GM19467 (cell line): ENCODE data around the gene COCH.
"Not testable (repeated sequence)": the region's sequence is repeated elsewhere in the genome, so short reads cannot be mapped to it uniquely, and the experiment has no call there.

Experiments
- ATAC-seq: cut with Tn5 transposase; IDR thresholded peaks from one replicate; pipeline ENCODE4 v1.9.1; 2021; ENCODE audit warnings: mild to moderate bottlenecking, moderate library complexity; ENCODE audit not compliant: unreplicated experiment

COCH gene

DNA sequence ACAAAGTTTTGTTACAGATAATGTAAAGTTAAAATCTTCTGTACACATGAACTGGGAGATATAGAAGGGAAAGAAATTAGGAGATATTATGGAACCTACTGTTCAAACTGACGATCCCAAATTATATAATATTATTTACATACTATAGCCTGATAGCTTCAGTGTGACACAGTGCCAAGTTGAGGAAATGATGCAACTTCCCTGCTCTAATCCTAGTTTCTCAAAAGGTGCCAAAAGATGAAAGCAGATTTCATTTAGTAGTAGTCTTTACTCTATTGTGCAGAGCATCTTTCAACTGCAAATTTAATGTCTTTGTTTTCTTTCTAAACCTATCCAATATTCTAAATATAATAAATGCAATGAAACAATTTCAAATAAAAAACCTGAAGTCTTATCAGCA, 46.9 kb downstream of the COCH start:
- ATAC-seq, result no peak

DNA sequence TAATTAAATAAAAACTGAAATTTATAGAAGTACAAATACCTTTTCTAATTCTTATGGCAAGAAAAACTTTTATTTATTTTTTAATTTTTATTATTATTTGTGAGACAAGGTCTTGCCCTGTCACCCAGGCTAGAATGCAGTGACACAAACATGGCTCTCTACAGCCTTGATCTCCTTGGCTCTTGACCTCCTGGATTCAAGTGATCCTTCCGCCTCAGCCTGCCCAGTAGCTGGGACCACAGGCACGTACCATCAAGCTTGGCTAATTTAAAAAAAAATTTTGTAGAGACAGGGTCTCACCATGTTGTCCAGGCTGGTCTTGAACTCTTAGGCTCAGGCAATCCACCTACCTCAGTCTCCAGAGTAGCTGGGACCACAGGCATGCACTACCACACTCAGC, 47.4 kb downstream of the COCH start:
- no peak for ATAC-seq

DNA sequence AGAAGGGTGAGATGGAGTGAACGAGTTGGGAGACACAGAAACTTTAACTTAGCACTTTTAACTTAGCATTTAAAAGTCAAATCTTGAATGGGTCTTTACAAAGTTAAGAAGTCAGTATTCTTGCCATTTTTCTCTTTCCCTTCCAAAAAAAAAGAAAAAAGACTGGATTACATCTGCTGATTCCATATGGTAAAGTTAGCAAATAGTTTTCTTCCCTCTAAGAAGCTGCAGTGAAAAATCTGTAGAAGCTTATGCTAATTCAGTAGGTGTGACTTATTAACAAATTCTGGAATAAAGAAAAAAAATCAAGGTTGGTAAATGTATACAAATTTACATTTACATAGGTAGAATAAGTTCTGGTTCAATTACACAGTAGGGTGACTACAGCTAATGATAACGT, 50.9 kb downstream of the COCH start:
- no peak for ATAC-seq

- ATAC-seq, result no peak
These were observed 54.1 kb downstream of the COCH start for GRCh38 chr14:30928462-30928861.

DNA sequence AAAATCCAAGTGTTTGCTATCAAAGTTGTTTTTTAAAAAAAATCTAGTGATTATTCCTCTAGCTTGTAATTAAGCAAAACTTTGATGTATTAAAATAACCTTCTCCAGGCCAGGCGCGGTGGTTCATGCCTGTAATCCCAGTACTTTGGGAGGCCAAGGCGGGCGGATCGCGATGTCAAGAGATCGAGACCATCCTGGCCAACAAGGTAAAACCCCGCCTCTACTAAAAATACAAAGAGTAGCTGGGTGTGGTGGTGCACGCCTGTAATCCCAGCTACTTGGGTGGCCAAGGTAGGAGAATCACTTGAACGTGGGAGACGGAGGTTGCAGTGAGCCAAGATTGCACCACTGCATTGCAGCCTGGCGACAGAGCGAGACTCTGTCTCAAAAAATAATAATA, 59.6 kb downstream of the COCH start:
- ATAC-seq, result not testable (repeated sequence)

DNA sequence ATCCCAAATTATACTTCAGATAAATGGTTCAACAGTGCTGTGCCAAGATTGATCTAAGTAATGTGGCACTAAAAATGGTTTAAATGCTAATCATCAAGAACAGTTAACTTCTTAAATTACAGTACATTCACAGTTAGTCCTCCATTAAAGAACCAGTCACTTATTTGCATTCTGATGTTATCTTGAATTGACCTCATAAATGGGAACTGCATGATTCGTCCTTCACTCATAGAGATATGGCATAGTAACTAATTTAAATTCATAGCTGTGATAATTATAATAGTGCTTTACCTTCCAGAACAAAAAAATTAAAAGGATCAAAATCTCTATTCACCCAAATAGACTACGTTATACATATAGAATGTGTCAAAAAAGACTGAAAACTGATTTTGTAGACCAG, 61.1 kb downstream of the COCH start:
- no peak for ATAC-seq

DNA sequence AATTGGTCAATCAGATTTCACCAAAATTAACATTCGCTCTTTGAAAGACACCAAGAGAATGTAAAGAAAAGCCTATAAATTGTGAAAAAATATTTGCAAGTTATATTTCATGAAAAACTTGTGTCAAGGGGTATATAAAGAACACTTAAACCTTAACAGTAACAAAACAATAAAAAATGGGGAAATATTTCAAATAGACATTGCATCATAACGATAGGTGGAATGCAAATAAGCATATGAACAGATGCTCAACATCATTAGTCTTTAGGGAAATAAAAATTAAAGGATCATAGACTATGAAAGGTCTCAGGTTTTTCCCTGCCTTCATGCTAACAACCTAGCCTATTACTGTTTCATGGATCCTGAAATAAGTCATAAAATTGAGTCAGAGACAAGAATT, 64.3 kb downstream of the COCH start:
- no peak for ATAC-seq
